ENCODE data around the gene CD93. TPM values are rescaled to one million over a fixed set of nuclear protein-coding genes. Genes with fewer than 3 reads are reported as not detected.

The CD93 gene
- total RNA-seq, 1 experiment from 2014 or later = not detected

GRCh38 chr20:23039136-23039875, 46.8 kb downstream of the CD93 start:
- DNase-seq = no peak
- H3K4me3 ChIP-seq = no peak overlapping the region
- H3K36me3 ChIP-seq = no peaks in the 10 kb centered on the region
- no peaks in the 10 kb centered on the region for H3K9me3 ChIP-seq
- no peaks in the 10 kb centered on the region for H3K27me3 ChIP-seq

GRCh38 chr20:23037017-23037481, 49.1 kb downstream of the CD93 start:
- no peaks in the 10 kb centered on the region for H3K36me3 ChIP-seq
- DNase-seq = no peak
- H3K27me3 ChIP-seq = no peaks in the 10 kb centered on the region
- no peaks in the 10 kb centered on the region for H3K9me3 ChIP-seq
- no peak overlapping the region for H3K4me3 ChIP-seq

- no peak overlapping the region for H3K4me3 ChIP-seq
- no peaks in the 10 kb centered on the region for H3K9me3 ChIP-seq
- no peaks in the 10 kb centered on the region for H3K36me3 ChIP-seq
- no peaks in the 10 kb centered on the region for H3K27me3 ChIP-seq
- no peak for DNase-seq
Observed at GRCh38 chr20:23036371-23036770, 49.8 kb downstream of the CD93 start.

- Histone ChIP-seq H3K27me3 (no peaks in the 10 kb centered on the region), H3K9me3 (no peaks in the 10 kb centered on the region), H3K36me3 (no peaks in the 10 kb centered on the region), H3K4me3 (no peak overlapping the region)
- DNase-seq = no peak
Observed at GRCh38 chr20:23035731-23036130, 50.4 kb downstream of the CD93 start.

GRCh38 chr20:23034721-23035671, 51.1 kb downstream of the CD93 start, which contains the start of gene SSTR4:
SSTR4 (plus strand) TSS chr20:23035312; CDS start chr20:23035484, 172 bp downstream.
- no peak within 1 kb of the TSS for H3K4me3 ChIP-seq
- no peaks in the 10 kb centered on the region for H3K27me3 ChIP-seq
- no peaks in the 10 kb centered on the region for H3K9me3 ChIP-seq
- DNase-seq = no peak
- no peaks in the 10 kb centered on the region for H3K36me3 ChIP-seq

DNA sequence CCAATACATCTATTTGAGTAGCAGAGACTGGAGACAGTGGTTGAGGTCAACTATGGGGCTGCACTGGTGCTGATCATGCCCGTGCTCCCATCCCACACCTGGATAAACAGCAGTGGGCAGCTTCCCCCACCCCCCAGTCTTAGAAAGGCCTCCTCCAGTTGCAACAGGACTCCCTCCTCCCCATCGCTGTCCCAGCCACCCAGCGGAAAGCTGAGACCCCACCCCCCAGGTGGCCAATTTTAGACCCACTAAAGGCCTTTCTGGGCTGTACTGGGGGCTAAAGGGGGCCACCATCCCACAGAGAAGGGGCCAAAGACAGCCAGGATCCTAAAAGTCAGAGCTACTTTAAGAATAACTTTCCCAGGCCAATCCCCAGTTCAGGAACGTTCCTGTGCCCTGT, 52.2 kb downstream of the CD93 start:
- no peak for DNase-seq
- Histone ChIP-seq H3K27me3 (no peaks in the 10 kb centered on the region), H3K4me3 (no peak overlapping the region), H3K36me3 (no peaks in the 10 kb centered on the region), H3K9me3 (no peaks in the 10 kb centered on the region)

GRCh38 chr20:23032750-23033078, 53.4 kb downstream of the CD93 start:
- Histone ChIP-seq H3K9me3 (no peaks in the 10 kb centered on the region), H3K27me3 (no peaks in the 10 kb centered on the region), H3K36me3 (no peaks in the 10 kb centered on the region), H3K4me3 (no peak overlapping the region)
- DNase-seq = no peak

GRCh38 chr20:23032056-23032749, 53.9 kb downstream of the CD93 start:
- Histone ChIP-seq H3K36me3 (no peaks in the 10 kb centered on the region), H3K4me3 (no peak overlapping the region), H3K27me3 (no peaks in the 10 kb centered on the region), H3K9me3 (no peaks in the 10 kb centered on the region)
- no peak for DNase-seq

GRCh38 chr20:23031346-23031745, 54.8 kb downstream of the CD93 start:
- Histone ChIP-seq H3K9me3 (no peaks in the 10 kb centered on the region), H3K36me3 (no peaks in the 10 kb centered on the region), H3K27me3 (no peaks in the 10 kb centered on the region), H3K4me3 (no peak overlapping the region)
- no peak for DNase-seq

Other genes with a start within 250 kb of the CD93 start
- not detected in 2 replicates for gene SSTR4, start 51.0 kb downstream of the CD93 start, total RNA-seq (2014; rRNA removed; shearing (Covaris generic); ENCODE audit: low replicate concordance)
- 0.72 and 1.4 TPM in 2 replicates for gene THBD, start 36.7 kb downstream of the CD93 start, total RNA-seq (2014; rRNA removed; shearing (Covaris generic); ENCODE audit: low replicate concordance)

All from MG63 (cell line).